ENCODE measurements around the gene IL22RA1.

DNA sequence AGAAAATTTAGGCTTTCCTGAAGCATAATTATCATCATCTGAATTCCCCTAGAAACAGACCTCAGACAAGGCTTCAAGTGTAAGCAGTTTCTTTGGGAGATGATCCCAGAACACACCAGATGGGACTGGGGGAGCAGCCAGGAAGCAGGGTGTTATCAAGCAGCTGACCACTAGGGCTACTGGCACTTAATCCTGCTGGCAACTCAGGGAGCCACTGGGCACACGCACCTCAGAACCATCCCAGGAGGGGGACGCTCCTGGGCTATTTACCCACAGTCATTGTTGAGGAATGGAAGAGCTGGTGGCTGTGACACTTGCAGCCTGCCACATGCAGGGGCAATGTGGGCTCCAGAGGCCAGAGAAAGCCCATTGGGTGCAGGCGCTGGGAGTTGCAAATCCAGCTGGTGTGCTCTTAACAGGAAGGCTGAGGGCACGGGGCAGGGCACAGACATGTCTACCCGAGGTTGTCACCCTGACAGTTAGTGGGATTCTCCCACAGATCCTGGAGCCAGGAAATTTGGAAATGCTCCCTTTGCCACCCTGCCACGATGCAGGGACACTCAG is 15.1 kb upstream of the IL22RA1 start:
- TF ChIP-seq, protein P1, sequence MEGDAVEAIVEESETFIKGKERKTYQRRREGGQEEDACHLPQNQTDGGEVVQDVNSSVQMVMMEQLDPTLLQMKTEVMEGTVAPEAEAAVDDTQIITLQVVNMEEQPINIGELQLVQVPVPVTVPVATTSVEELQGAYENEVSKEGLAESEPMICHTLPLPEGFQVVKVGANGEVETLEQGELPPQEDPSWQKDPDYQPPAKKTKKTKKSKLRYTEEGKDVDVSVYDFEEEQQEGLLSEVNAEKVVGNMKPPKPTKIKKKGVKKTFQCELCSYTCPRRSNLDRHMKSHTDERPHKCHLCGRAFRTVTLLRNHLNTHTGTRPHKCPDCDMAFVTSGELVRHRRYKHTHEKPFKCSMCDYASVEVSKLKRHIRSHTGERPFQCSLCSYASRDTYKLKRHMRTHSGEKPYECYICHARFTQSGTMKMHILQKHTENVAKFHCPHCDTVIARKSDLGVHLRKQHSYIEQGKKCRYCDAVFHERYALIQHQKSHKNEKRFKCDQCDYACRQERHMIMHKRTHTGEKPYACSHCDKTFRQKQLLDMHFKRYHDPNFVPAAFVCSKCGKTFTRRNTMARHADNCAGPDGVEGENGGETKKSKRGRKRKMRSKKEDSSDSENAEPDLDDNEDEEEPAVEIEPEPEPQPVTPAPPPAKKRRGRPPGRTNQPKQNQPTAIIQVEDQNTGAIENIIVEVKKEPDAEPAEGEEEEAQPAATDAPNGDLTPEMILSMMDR (IDR thresholded peaks at IDR 0.05), result no peak
- TF ChIP-seq ZFX (IDR thresholded peaks at IDR 0.05; ENCODE audit: borderline replicate concordance), result no peak

All from 22Rv1 (cell line).